Ovary (tissue), 10 donors: Measurements from ENCODE around the gene ADGRL4. TPM values are rescaled to one million over a fixed set of nuclear protein-coding genes. Genes with fewer than 3 reads are reported as not detected.

Experiments
- DNase-seq, 5 donors: peaks; one replicate each; pipeline ENCODE4 v3.0.0-alpha.2; 2019 to 2020
- H3K27ac ChIP-seq, 2 donors: fragments of 200-600 bp; one replicate each; pipeline versions ENCODE4 v1.5.1 to v1.8.0; 2019 to 2022
- H3K27me3 ChIP-seq: fragments of 200-600 bp; one replicate; pipeline ENCODE4 v1.8.0; 2022
- H3K36me3 ChIP-seq: fragments of 200-600 bp; sonication (generic); one replicate; pipeline ENCODE4 v1.5.1; 2019
- H3K4me1 ChIP-seq: one replicate; pipeline ENCODE4 v1.8.1; 2013; ENCODE audit warnings: mild to moderate bottlenecking, moderate library complexity; ENCODE audit not compliant: insufficient read depth
- H3K4me3 ChIP-seq: fragments of 200-600 bp; sonication (generic); one replicate; pipeline ENCODE4 v1.5.1; 2017
- H3K9me3 ChIP-seq, 2 donors: fragments of 200-600 bp in 1 of 2; sonication (generic) in 1 of 2; one replicate each; pipeline versions ENCODE4 v1.5.1 to v1.8.1; 2013 to 2019; ENCODE audit warnings: mild to moderate bottlenecking in 1 of 2, moderate library complexity in 1 of 2
- EP300 ChIP-seq: sonication (generic); formaldehyde crosslinking; IDR thresholded peaks from one replicate; pipeline ENCODE4 v1.6.1; 2017; ENCODE audit warnings: antibody characterized with exemption
- POLR2A ChIP-seq: fragments of 450-650 bp; IDR thresholded peaks from one replicate; pipeline ENCODE4 v1.6.1; 2017; ENCODE audit warnings: antibody characterized with exemption, mild to moderate bottlenecking, moderate library complexity
- WGBS, 3 donors: extraction: QIAGEN DNeasy Blood & Tissue Kit in 1 of 3; methylation state at CpG; one replicate each; pipeline versions ENCODE4 v1.1.5 to v1.1.7; 2013 to 2017; 5-methylcytosine and 5-hydroxymethylcytosine counted together
- intact Hi-C, 4 donors: fragments of 100-400 bp; cut with DNase I; formaldehyde crosslinking; loops; one replicate each; pipeline versions ENCODE4 v1.11.0 to v1.15.1; 2022 to 2023
- long read RNA-seq, 3 donors: library from polyadenylated mRNA in 2 of 3; unstranded in 2 of 3; transcript quantifications; one replicate each; pipeline ENCODE4 v2.0.0 and lab custom pipeline, GENCODE V29; 2021 to 2026
- polyA plus RNA-seq, 2 donors: library from polyadenylated mRNA; stranded (reverse); fragments of 200-250 nt in 1 of 2; fragments of 350-450 nt in 1 of 2; fragmentation: Illumina TruSeq in 1 of 2; extraction: RNeasy Lipid Tissue Mini Kit (QIAGEN cat#74804) in 1 of 2; gene quantifications; one replicate each; pipeline ENCODE4 v1.2.3, GENCODE V29; 2013 to 2014
- total RNA-seq, 7 donors: library from RNA; depleted of rRNA in 2 of 7; stranded (reverse); fragments of >200 nt in 2 of 7; fragmentation: NEBNext Ultra II Directional in 3 of 7; extraction: Animal tissue kit (Norgen Biotek cat#: 25700) in 3 of 7; gene quantifications; one replicate each; pipeline versions ENCODE4 v1.1.0 to v1.2.4, GENCODE V29; 2016 to 2023
- TF ChIP-seq, protein P1 (sequence below), 3 donors: fragments of 450-650 bp in 2 of 3; fragments of 200-600 bp in 1 of 3; IDR thresholded peaks; one replicate each; pipeline versions ENCODE4 v1.5.1 to v1.8.0; 2016 to 2022; ENCODE audit warnings: antibody characterized with exemption in 3 of 3, mild to moderate bottlenecking in 1 of 3
- donor health status: DM: no; HTN: no; CAD: no; lungs with moderate emphysema.
- donor health status: DM: no; HTN: no; CAD: no.
- donor health status: Bipolar disorder and iron deficiency.
- donor health status: DM: yes; HTN: yes; CAD: no.
- donor health status: DM: no; HTN: no; CAD: no.
- donor health status: DM: yes; HTN: yes; CAD: no.

ADGRL4 gene
- total RNA-seq (10 to 100 TPM in 1 of 7 donors, 1 to 10 TPM in 6; 3.0 to 22.7 (median 6.1) TPM), polyA plus RNA-seq (10 to 100 TPM; 12.2 to 17.7 TPM)
- long read RNA-seq, donor 1, transcript ADGRL4-201 (15 exons, 3,527 nt): major isoform, 20 of 23 reads
- long read RNA-seq, donor 1, partial matches to known transcripts: 2 of 23 reads
- long read RNA-seq, donor 1, other reads (novel, unspliced or antisense): 1 of 23 reads
- long read RNA-seq, donor 2, partial matches to known transcripts: 0 of 1 reads
- long read RNA-seq, donor 2, other reads (novel, unspliced or antisense): 0 of 1 reads
- long read RNA-seq, donor 3, transcript ADGRL4-201 (15 exons, 3,527 nt): major isoform, 20 of 21 reads
- long read RNA-seq, donor 3, partial matches to known transcripts: 0 of 21 reads
- long read RNA-seq, donor 3, other reads (novel, unspliced or antisense): 1 of 21 reads

DNA sequence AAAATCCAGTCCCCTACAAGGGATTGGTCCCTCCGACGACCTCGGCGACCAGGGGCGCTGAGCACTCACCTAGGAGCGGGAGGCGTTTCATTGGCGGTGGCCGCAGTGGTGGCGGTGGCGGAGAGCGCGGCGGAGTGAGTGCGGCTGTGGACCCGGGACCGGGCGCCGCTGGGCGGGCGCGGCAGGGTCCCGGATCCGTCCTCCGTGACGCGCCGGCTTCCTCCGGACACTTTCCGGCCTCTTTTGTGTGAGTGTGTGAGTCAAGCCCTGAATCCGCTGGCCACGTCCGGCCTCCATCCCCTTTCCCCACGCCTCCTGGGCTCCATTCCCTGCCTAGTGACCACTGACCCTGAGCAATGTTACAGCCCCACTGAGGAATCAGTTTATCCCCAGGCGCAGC lies at the start of gene ADGRL4:
TSS of gene ADGRL4 (minus strand) at position 167 of the 400 bp plus-strand sequence. CDS start at position 91, 76 bp downstream.
- no peak within 1 kb of the TSS for H3K27ac ChIP-seq
- 7 to 13% (median 9%) methylated on average over 35 of the region's 35 CpGs for WGBS, 3 donors
- TF ChIP-seq EP300 (no peak), POLR2A (no peak)
- TF ChIP-seq, protein P1, sequence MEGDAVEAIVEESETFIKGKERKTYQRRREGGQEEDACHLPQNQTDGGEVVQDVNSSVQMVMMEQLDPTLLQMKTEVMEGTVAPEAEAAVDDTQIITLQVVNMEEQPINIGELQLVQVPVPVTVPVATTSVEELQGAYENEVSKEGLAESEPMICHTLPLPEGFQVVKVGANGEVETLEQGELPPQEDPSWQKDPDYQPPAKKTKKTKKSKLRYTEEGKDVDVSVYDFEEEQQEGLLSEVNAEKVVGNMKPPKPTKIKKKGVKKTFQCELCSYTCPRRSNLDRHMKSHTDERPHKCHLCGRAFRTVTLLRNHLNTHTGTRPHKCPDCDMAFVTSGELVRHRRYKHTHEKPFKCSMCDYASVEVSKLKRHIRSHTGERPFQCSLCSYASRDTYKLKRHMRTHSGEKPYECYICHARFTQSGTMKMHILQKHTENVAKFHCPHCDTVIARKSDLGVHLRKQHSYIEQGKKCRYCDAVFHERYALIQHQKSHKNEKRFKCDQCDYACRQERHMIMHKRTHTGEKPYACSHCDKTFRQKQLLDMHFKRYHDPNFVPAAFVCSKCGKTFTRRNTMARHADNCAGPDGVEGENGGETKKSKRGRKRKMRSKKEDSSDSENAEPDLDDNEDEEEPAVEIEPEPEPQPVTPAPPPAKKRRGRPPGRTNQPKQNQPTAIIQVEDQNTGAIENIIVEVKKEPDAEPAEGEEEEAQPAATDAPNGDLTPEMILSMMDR (IDR thresholded peaks at IDR 0.05): no peak
- intact Hi-C loops: no loop called here
- DNase-seq: peak in 3 of 5 donors; percentile 11 to 35 (median 18)
- no peak within 1 kb of the TSS for H3K4me3 ChIP-seq
- no peaks in the 10 kb centered on the region for H3K27me3 ChIP-seq
- no peaks in the 10 kb centered on the region for H3K36me3 ChIP-seq
- no peaks in the 10 kb centered on the region for H3K9me3 ChIP-seq
- H3K4me1 ChIP-seq: no peaks in the 10 kb centered on the region

DNA sequence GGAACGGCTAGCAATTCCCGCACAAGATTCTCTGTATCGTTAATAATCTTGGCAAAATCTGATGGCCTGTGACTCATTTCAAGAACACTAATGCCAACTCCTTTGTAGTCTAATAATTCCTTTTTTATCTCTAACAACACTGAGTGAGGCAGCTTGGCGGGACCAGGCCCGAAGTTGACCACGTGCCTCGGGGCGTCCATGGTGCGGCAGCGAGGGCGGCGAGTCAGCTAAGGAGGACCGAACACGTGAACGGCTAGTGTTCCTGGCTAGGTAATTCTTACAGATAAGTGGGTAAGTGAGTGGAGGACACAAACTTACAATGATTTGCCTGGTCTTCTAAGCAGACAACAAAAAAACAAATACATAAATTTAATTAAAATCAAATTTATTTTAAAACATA lies 49.3 kb upstream of the ADGRL4 start:
- Histone ChIP-seq H3K27ac (no peak overlapping the region), H3K36me3 (no peaks in the 10 kb centered on the region), H3K4me3 (no peak overlapping the region), H3K4me1 (no peaks in the 10 kb centered on the region), H3K27me3 (no peaks in the 10 kb centered on the region), H3K9me3 (no peaks in the 10 kb centered on the region)
- DNase-seq: no peak
- TF ChIP-seq EP300 (no peak), POLR2A (no peak)
- TF ChIP-seq, protein P1 (IDR thresholded peaks at IDR 0.05): no peak
- WGBS, 3 donors: 96 to 98% (median 97%) methylated on average over 15 of the region's 15 CpGs
- intact Hi-C loops: no loop called here

DNA sequence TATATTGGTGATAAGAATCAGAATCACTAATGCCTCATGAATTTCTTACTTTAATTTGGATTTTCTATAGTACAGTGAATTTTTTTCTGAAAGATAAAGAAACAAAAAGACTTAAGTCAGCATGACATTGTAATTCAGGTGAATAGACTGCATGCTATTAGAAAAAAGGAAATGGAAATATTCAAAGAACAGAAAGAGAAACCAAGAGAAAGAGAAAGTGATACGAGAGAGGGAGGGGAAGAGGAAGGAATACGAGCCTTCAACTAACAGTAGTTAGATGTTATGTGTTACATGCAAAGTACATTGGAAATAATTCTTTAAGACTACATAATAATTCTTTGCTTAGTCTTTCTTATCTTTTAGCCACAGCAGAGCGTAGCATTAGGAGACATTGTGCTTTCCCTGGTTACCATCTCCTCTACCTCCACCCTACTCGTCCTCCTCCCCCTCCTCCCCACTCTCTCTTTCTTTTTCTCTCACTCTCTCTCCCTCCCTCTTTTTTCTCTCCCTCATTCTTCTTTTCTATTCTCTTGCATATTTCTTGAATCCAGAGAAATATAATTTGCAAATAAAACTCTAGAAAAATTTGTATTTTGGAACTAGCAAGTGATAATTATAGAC lies 46.4 kb upstream of the ADGRL4 start:
- Histone ChIP-seq H3K27ac (no peak overlapping the region), H3K9me3 (no peaks in the 10 kb centered on the region), H3K4me3 (no peak overlapping the region), H3K4me1 (no peaks in the 10 kb centered on the region), H3K36me3 (no peaks in the 10 kb centered on the region), H3K27me3 (no peaks in the 10 kb centered on the region)
- TF ChIP-seq, protein P1 (IDR thresholded peaks at IDR 0.05): no peak
- TF ChIP-seq POLR2A: no peak
- TF ChIP-seq EP300: no peak
- no peak for DNase-seq
- 55 to 60% (median 55%) methylated on average over 4 of the region's 4 CpGs for WGBS, 3 donors
- intact Hi-C loops: no loop called here

DNA sequence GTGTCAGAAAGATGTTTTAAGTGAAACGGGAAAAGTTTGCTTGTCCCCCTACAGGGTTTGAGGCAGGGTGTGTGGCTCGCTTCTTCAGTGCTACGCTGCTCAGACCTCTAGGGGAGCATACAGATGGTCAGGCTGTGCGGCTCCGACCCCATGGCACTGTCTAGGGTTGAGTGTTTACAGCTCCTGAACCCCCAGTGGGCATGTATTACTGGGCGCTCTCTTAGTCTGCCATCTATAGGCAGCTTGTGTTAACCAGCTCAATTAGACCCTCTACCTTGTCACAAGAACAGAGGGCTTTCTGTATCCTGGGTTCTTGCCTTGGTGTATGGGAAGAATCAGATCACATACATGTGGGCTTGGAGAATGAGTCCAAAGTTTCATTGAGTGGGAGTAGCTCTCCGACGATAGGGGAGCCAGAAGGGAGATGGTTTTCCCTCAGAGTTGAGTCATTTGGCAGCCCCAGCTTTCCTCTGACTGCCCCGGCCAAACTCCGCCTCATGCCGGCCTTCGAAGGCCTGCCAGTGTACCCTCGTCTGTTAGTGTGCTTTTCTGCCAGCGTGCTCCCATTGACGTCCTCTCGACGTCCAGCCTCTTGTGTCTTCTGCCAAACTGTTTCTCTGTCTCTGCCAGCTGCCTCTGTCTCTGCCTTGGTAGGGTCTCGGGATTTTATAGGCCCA lies 38.6 kb upstream of the ADGRL4 start:
- H3K9me3 ChIP-seq: no peaks in the 10 kb centered on the region
- 73 to 78% (median 76%) methylated on average over 18 of the region's 18 CpGs for WGBS, 3 donors
- no peak overlapping the region for H3K4me3 ChIP-seq
- no peaks in the 10 kb centered on the region for H3K4me1 ChIP-seq
- no peak overlapping the region for H3K27ac ChIP-seq
- intact Hi-C loops: no loop called here
- TF ChIP-seq, protein P1 (IDR thresholded peaks at IDR 0.05): no peak
- TF ChIP-seq EP300: no peak
- TF ChIP-seq POLR2A: no peak
- no peaks in the 10 kb centered on the region for H3K27me3 ChIP-seq
- DNase-seq: no peak
- H3K36me3 ChIP-seq: no peaks in the 10 kb centered on the region
